Fibroblast of lung (primary cell): ENCODE data around the gene ITGB7. TPM values are rescaled to one million over a fixed set of nuclear protein-coding genes. Genes with fewer than 3 reads are reported as not detected.
"Not testable (repeated sequence)": the region's sequence is repeated elsewhere in the genome, so short reads cannot be mapped to it uniquely, and the experiment has no call there.

Experiments
- DNase-seq, 2 donors: peaks; one replicate each; pipeline versions ENCODE4 v3.0.0 to v3.0.0-alpha.2; 2010; ENCODE audit warnings: low read depth in 2 of 2
- H2AFZ ChIP-seq: 2 replicates; pipeline ENCODE4 v1.5.1; 2012; ENCODE audit warnings: low read length, control low read depth, inconsistent platforms
- H3K27ac ChIP-seq: 2 replicates; pipeline ENCODE4 v1.5.1; 2011; ENCODE audit warnings: low read length, control low read depth; ENCODE audit not compliant: insufficient read depth
- H3K27me3 ChIP-seq: 2 replicates; pipeline ENCODE4 v1.5.1; 2011; ENCODE audit warnings: mild to moderate bottlenecking, low read length; ENCODE audit not compliant: control insufficient read depth, insufficient read depth
- H3K36me3 ChIP-seq: 2 replicates; pipeline ENCODE4 v1.5.1; 2011; ENCODE audit warnings: low read length; ENCODE audit not compliant: control insufficient read depth, insufficient read depth
- H3K4me1 ChIP-seq: 2 replicates; pipeline ENCODE4 v1.5.1; 2011; ENCODE audit warnings: low read length; ENCODE audit not compliant: control insufficient read depth, insufficient read depth; ENCODE audit errors: extremely low read depth
- H3K4me2 ChIP-seq: 2 replicates; pipeline ENCODE4 v1.5.1; 2011; ENCODE audit warnings: low read length, control low read depth; ENCODE audit not compliant: insufficient read depth; ENCODE audit errors: extremely low read depth
- H3K4me3 ChIP-seq, 4 experiments: fragments of 200-600 bp in 1 of 4; sonication (generic) in 1 of 4; replicated peaks in 1 of 4; 2 replicates each; pipeline ENCODE4 v1.5.1; 2011 to 2016; ENCODE audit warnings: low read length in 4 of 4, low read depth in 3 of 4, mild to moderate bottlenecking in 3 of 4, control low read depth in 2 of 4, inconsistent platforms in 1 of 4, mixed read lengths in 1 of 4; ENCODE audit not compliant: insufficient read depth in 1 of 4; ENCODE audit errors: control extremely low read depth in 1 of 4
- H3K79me2 ChIP-seq: 2 replicates; pipeline ENCODE4 v1.5.1; 2012; ENCODE audit warnings: mild to moderate bottlenecking, low read length, inconsistent platforms; ENCODE audit not compliant: control insufficient read depth, insufficient read depth
- H3K9ac ChIP-seq: 2 replicates; pipeline ENCODE4 v1.5.1; 2011; ENCODE audit warnings: mild to moderate bottlenecking, low read length, control low read depth; ENCODE audit not compliant: insufficient read depth
- H3K9me3 ChIP-seq: 2 replicates; pipeline ENCODE4 v1.5.1; 2012; ENCODE audit warnings: low read depth, low read length; ENCODE audit not compliant: control insufficient read depth, insufficient read depth
- H4K20me1 ChIP-seq: 2 replicates; pipeline ENCODE4 v1.5.1; 2011; ENCODE audit warnings: low read length; ENCODE audit not compliant: control insufficient read depth, insufficient read depth; ENCODE audit errors: extremely low read depth
- EZH2 ChIP-seq: IDR thresholded peaks from 2 replicates; pipeline ENCODE4 v1.5.1; 2012; ENCODE audit warnings: low read length, control low read depth, mild to moderate bottlenecking; ENCODE audit errors: missing control alignments
- polyA plus RNA-seq, 2 donors: library from polyadenylated mRNA; depleted of rRNA in 1 of 2; stranded (reverse) in 1 of 2; unstranded in 1 of 2; fragments of >200 nt; gene quantifications; 2 replicates each; pipeline ENCODE4 v1.2.1, GENCODE V29; 2011 to 2012; ENCODE audit warnings: missing spikeins in 1 of 2
- total RNA-seq: library from RNA; depleted of rRNA; stranded (reverse); fragments of >200 nt; gene quantifications from 2 replicates; pipeline ENCODE4 v1.2.1, GENCODE V29; 2014
- TF ChIP-seq, protein P1 (sequence below), 2 donors: IDR thresholded peaks in 1 of 2; conservative IDR thresholded peaks in 1 of 2; 1 replicate in 1 of 2; 2 replicates in 1 of 2; pipeline ENCODE4 v1.5.1; 2011 to 2012; ENCODE audit warnings: low read length in 2 of 2, control low read depth in 1 of 2, inconsistent platforms in 1 of 2, low read depth in 1 of 2, mild to moderate bottlenecking in 1 of 2

ITGB7 gene
- total and polyA plus RNA-seq, 2 donors (not counting 1 experiment from before 2014, with no cell fraction given): 0.20 to 0.50 TPM

DNA sequence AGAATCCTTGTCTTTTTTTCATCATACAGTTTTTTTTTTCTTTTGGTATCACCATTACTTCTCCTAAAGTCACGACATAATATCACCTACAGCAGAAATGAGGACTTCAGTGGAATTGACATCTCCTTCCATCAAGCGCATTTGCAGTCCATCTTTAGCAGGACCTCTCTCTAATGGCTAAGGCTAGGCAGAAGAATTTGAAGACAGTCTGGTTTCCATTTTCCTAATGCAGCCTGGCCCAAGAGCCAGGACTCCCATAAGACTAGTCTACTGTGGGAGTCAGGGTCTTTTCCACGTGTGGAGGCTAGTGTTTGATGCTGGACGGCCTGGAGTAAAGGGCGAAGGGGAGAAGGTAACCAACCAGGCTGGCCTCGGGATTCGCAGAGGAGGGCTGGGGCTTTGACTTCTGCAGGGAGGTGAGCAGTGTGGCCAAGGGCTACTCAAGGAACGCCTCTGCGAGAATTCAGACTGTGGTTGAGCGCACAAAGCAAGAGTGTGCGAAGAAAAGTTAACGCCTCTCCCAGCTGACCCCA, 27.3 kb downstream of the ITGB7 start:
- TF ChIP-seq, protein P1, sequence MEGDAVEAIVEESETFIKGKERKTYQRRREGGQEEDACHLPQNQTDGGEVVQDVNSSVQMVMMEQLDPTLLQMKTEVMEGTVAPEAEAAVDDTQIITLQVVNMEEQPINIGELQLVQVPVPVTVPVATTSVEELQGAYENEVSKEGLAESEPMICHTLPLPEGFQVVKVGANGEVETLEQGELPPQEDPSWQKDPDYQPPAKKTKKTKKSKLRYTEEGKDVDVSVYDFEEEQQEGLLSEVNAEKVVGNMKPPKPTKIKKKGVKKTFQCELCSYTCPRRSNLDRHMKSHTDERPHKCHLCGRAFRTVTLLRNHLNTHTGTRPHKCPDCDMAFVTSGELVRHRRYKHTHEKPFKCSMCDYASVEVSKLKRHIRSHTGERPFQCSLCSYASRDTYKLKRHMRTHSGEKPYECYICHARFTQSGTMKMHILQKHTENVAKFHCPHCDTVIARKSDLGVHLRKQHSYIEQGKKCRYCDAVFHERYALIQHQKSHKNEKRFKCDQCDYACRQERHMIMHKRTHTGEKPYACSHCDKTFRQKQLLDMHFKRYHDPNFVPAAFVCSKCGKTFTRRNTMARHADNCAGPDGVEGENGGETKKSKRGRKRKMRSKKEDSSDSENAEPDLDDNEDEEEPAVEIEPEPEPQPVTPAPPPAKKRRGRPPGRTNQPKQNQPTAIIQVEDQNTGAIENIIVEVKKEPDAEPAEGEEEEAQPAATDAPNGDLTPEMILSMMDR (conservative IDR thresholded peaks at IDR 0.05 in 1 of 2, IDR thresholded peaks at IDR 0.05 in 1 of 2; ENCODE audit: low read depth in 1 of 2, low read length in 2 of 2): no peak
- Histone ChIP-seq H3K4me1 (peaks cover 12% of the 10 kb centered on the region), H3K79me2 (peaks cover 16% of the 10 kb centered on the region), H3K9me3 (no peaks in the 10 kb centered on the region), H3K4me2 (peak overlapping the region; percentile 65), H4K20me1 (no peaks in the 10 kb centered on the region), H3K4me3 (peak overlapping the region; percentile 59 to 82 (median 70)), H3K36me3 (peaks cover 1% of the 10 kb centered on the region), H3K27me3 (no peaks in the 10 kb centered on the region), H2AFZ (peak overlapping the region; percentile 90), H3K9ac (peak overlapping the region; percentile 67), H3K27ac (peak overlapping the region; percentile 92)
- DNase-seq: no peak

DNA sequence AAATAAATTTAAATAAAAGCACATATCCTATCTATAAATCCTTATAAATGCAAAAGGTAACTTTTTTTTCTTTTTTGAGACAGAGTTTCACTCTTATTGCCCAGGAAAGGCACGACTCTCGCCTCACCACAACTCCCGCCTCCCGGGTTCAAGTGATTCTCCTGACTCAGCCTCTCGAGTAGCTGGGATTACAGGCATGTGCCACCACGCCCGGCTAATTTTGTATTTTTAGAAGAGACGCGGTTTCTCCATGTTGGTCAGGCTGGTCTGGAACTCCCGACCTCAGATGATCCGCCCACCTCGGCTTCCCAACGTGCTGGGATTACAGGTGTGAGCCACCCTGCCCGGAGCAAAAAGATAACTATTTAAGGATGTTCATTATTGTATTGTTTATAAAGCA, 28.2 kb downstream of the ITGB7 start:
- Histone ChIP-seq H3K79me2 (peaks cover 14% of the 10 kb centered on the region), H3K4me1 (peaks cover 13% of the 10 kb centered on the region)
- not testable (repeated sequence) for H4K20me1 ChIP-seq, H3K4me3 ChIP-seq, H3K9me3 ChIP-seq, H3K27ac ChIP-seq, DNase-seq, H3K9ac ChIP-seq, H2AFZ ChIP-seq, H3K27me3 ChIP-seq, H3K4me2 ChIP-seq, H3K36me3 ChIP-seq

DNA sequence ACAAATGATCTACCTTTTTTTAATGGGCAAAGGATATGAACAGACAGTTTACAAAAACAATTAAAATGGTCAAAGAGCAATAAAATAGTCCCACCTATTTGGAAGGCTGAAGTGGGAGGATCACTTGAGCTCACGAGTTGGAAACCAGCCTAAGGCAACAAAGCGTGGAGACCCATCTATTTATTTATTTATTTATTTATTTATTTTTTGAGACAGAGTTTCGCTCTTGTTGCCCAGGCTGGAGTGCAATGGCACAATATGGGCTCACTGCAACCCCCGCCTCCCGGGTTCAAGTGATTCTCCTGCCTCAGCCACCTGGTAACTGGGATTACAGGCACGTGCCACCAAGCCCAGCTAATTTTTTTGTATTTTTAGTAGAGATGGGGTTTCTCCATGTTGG, 29.6 kb downstream of the ITGB7 start:
- peaks cover 19% of the 10 kb centered on the region for H3K4me1 ChIP-seq
- not testable (repeated sequence) for H4K20me1 ChIP-seq, H3K27ac ChIP-seq, H3K9me3 ChIP-seq, H3K27me3 ChIP-seq, H3K4me3 ChIP-seq, H3K9ac ChIP-seq, DNase-seq, H2AFZ ChIP-seq, H3K4me2 ChIP-seq, H3K36me3 ChIP-seq
- H3K79me2 ChIP-seq: peaks cover 10% of the 10 kb centered on the region

DNA sequence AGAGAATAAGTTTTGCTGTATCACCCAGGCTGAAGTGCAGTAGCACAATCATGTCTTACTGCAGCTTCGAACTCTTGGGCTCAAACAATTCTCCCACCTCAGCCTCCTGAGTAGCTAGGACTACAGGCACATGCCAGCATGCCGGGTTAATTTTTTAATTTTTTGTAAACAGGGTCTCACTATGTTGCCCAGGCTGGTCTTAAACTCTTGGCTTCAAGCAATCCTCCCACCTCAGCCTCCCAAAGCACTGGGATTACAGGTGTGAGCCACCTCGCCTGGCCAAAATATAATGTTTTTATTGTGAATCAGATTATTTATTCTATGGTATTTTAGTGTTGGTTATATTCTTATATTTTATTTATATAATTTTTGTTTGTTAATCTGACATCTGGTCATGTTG, 30.3 kb downstream of the ITGB7 start:
- no peaks in the 10 kb centered on the region for H3K27me3 ChIP-seq
- no peak overlapping the region for H3K9ac ChIP-seq
- no peak overlapping the region for H3K4me2 ChIP-seq
- no peak for DNase-seq
- H4K20me1 ChIP-seq: no peaks in the 10 kb centered on the region
- H2AFZ ChIP-seq: no peak overlapping the region
- TF ChIP-seq, protein P1 (conservative IDR thresholded peaks at IDR 0.05 in 1 of 2, IDR thresholded peaks at IDR 0.05 in 1 of 2; ENCODE audit: low read depth in 1 of 2, low read length in 2 of 2): no peak
- no peak for TF ChIP-seq EZH2
- no peaks in the 10 kb centered on the region for H3K36me3 ChIP-seq
- peaks cover 3% of the 10 kb centered on the region for H3K79me2 ChIP-seq
- peaks cover 18% of the 10 kb centered on the region for H3K4me1 ChIP-seq
- no peaks in the 10 kb centered on the region for H3K9me3 ChIP-seq
- H3K27ac ChIP-seq: no peak overlapping the region
- H3K4me3 ChIP-seq: no peak overlapping the region
